Measurements from ENCODE around the gene MOBP.
A peak's percentile ranks its signal among the peaks of the same experiment; 100 is the strongest.
"Not testable (repeated sequence)": the region's sequence is repeated elsewhere in the genome, so short reads cannot be mapped to it uniquely, and the experiment has no call there.

Gene MOBP

GRCh38 chr3:39467394-39468107 is at the start of gene MOBP:
MOBP (plus strand) TSS chr3:39467680; CDS start chr3:39502070, 34,390 bp downstream.
- no peak for DNase-seq (ENCODE audit: low read depth)

GRCh38 chr3:39418556-39419225 is 48.8 kb upstream of the MOBP start:
- not testable (repeated sequence) for DNase-seq (ENCODE audit: low read depth)

GRCh38 chr3:39419742-39420315 is 47.7 kb upstream of the MOBP start:
- no peak for DNase-seq (ENCODE audit: low read depth)

GRCh38 chr3:39420543-39420942 is 46.9 kb upstream of the MOBP start:
- no peak for DNase-seq (ENCODE audit: low read depth)

- no peak for DNase-seq (ENCODE audit: low read depth)
These were observed 44.0 kb upstream of the MOBP start for GRCh38 chr3:39423436-39423970.

- DNase-seq (ENCODE audit: low read depth), result no peak
These were observed 41.2 kb upstream of the MOBP start for GRCh38 chr3:39426312-39426711.

- no peak for DNase-seq (ENCODE audit: low read depth)
These were observed 40.0 kb upstream of the MOBP start for GRCh38 chr3:39427506-39427905.

- no peak for DNase-seq (ENCODE audit: low read depth)
These were observed 38.7 kb upstream of the MOBP start for GRCh38 chr3:39428745-39429201.

GRCh38 chr3:39429466-39429865 is 38.0 kb upstream of the MOBP start:
- no peak for DNase-seq (ENCODE audit: low read depth)

- no peak for DNase-seq (ENCODE audit: low read depth)
These were observed 35.1 kb upstream of the MOBP start for GRCh38 chr3:39432342-39432741.

GRCh38 chr3:39433642-39434041 is 33.8 kb upstream of the MOBP start:
- no peak for DNase-seq (ENCODE audit: low read depth)

- DNase-seq (ENCODE audit: low read depth), result no peak
These were observed 32.9 kb upstream of the MOBP start for GRCh38 chr3:39434574-39434973.

- no peak for DNase-seq (ENCODE audit: low read depth)
These were observed 32.3 kb upstream of the MOBP start for GRCh38 chr3:39435006-39435748.

- no peak for DNase-seq (ENCODE audit: low read depth)
These were observed 28.6 kb upstream of the MOBP start for GRCh38 chr3:39438880-39439279.

GRCh38 chr3:39440316-39440715 is 27.2 kb upstream of the MOBP start:
- no peak for DNase-seq (ENCODE audit: low read depth)

- no peak for DNase-seq (ENCODE audit: low read depth)
These were observed 23.9 kb upstream of the MOBP start for GRCh38 chr3:39443530-39443929.

- DNase-seq (ENCODE audit: low read depth), result no peak
These were observed 21.6 kb upstream of the MOBP start for GRCh38 chr3:39445927-39446326.

- DNase-seq (ENCODE audit: low read depth), result no peak
These were observed 21.0 kb upstream of the MOBP start for GRCh38 chr3:39446444-39446843.

- DNase-seq (ENCODE audit: low read depth), result peak; percentile 21
These were observed 19.6 kb upstream of the MOBP start for GRCh38 chr3:39447637-39448483.

GRCh38 chr3:39448506-39449233 is 18.8 kb upstream of the MOBP start:
- DNase-seq (ENCODE audit: low read depth), result no peak

GRCh38 chr3:39449796-39450195 is 17.7 kb upstream of the MOBP start:
- no peak for DNase-seq (ENCODE audit: low read depth)
